ENCODE data around the gene MRPL44. TPM values are rescaled to one million over a fixed set of nuclear protein-coding genes. Genes with fewer than 3 reads are reported as not detected.

The MRPL44 gene
- total and polyA plus RNA-seq, 8 donors = 0.87 to 80.8 (median 17.9) TPM

- H3K4me3 ChIP-seq = peak overlapping the region in 2 of 4 donors; percentile 5 to 19
- TF ChIP-seq POLR2AphosphoS5 (IDR thresholded peaks at IDR 0.05) = peak in 1 of 3 donors; percentile 43
- TF ChIP-seq POLR2A (IDR thresholded peaks at IDR 0.05) = no peak
- H3K9me3 ChIP-seq = no peaks in the 10 kb centered on the region
- 28 to 61% (median 52%) methylated on average over 12 of the region's 12 CpGs for WGBS, 5 donors
- no peaks in the 10 kb centered on the region for H3K27me3 ChIP-seq
- H3K36me3 ChIP-seq = no peaks in the 10 kb centered on the region
- peaks cover 9 to 25% (median 15%) of the 10 kb centered on the region in 4 donors for H3K4me1 ChIP-seq
- peak; percentile 39 to 72 for DNase-seq
- intact Hi-C loops (cut with DNase I; ENCODE audit: low total_unique reads) = no loop called here
- H3K27ac ChIP-seq = peak overlapping the region; percentile 51 to 78 (median 65)
These were observed 51.5 kb downstream of the MRPL44 start for GRCh38 chr2:224008702-224009261.

GRCh38 chr2:224009605-224010315 is 52.5 kb downstream of the MRPL44 start:
- Histone ChIP-seq H3K36me3 (no peaks in the 10 kb centered on the region), H3K4me3 (no peak overlapping the region), H3K27me3 (no peaks in the 10 kb centered on the region), H3K9me3 (no peaks in the 10 kb centered on the region), H3K4me1 (peaks cover 9 to 28% (median 14%) of the 10 kb centered on the region in 4 donors), H3K27ac (peak overlapping the region in 3 of 5 donors; percentile 51 to 78 (median 69))
- DNase-seq = no peak
- intact Hi-C loops (cut with DNase I; ENCODE audit: low total_unique reads) = no loop called here
- TF ChIP-seq EP300 (IDR thresholded peaks at IDR 0.05) = no peak
- TF ChIP-seq CTCF (IDR thresholded peaks at IDR 0.05) = no peak
- no peak for TF ChIP-seq POLR2AphosphoS5 (IDR thresholded peaks at IDR 0.05)
- no peak for TF ChIP-seq POLR2A (IDR thresholded peaks at IDR 0.05)
- WGBS, 5 donors = 49 to 58% (median 50%) methylated on average over 5 of the region's 5 CpGs

- H3K9me3 ChIP-seq = no peaks in the 10 kb centered on the region
- no peak overlapping the region for H3K27ac ChIP-seq
- H3K4me1 ChIP-seq = peaks cover 13 to 31% (median 17%) of the 10 kb centered on the region in 4 donors
- WGBS, 5 donors = 31 to 67% (median 48%) methylated on average over 1 of the region's 1 CpG
- no peak for DNase-seq
- no peaks in the 10 kb centered on the region for H3K27me3 ChIP-seq
- no peaks in the 10 kb centered on the region for H3K36me3 ChIP-seq
- intact Hi-C loops (cut with DNase I; ENCODE audit: low total_unique reads) = no loop called here
- no peak overlapping the region for H3K4me3 ChIP-seq
- no peak for TF ChIP-seq POLR2A (IDR thresholded peaks at IDR 0.05)
These were observed 54.6 kb downstream of the MRPL44 start for GRCh38 chr2:224011837-224012236.

GRCh38 chr2:224014336-224014735 is 57.1 kb downstream of the MRPL44 start:
- Histone ChIP-seq H3K36me3 (no peaks in the 10 kb centered on the region), H3K27me3 (no peaks in the 10 kb centered on the region), H3K4me3 (no peak overlapping the region), H3K27ac (no peak overlapping the region), H3K4me1 (peaks cover 5 to 16% (median 11%) of the 10 kb centered on the region in 4 donors), H3K9me3 (no peaks in the 10 kb centered on the region)
- intact Hi-C loops (cut with DNase I; ENCODE audit: low total_unique reads) = no loop called here
- DNase-seq = no peak
- 86 to 90% (median 90%) methylated on average over 4 of the region's 4 CpGs for WGBS, 5 donors
- no peak for TF ChIP-seq CTCF (IDR thresholded peaks at IDR 0.05)
- TF ChIP-seq POLR2A (IDR thresholded peaks at IDR 0.05) = no peak
- no peak for TF ChIP-seq EP300 (IDR thresholded peaks at IDR 0.05)

GRCh38 chr2:224016963-224017362 is 59.7 kb downstream of the MRPL44 start:
- Histone ChIP-seq H3K4me3 (no peak overlapping the region), H3K36me3 (no peaks in the 10 kb centered on the region), H3K27ac (no peak overlapping the region), H3K4me1 (peaks cover 0 to 8% (median 5%) of the 10 kb centered on the region in 4 donors), H3K27me3 (no peaks in the 10 kb centered on the region), H3K9me3 (no peaks in the 10 kb centered on the region)
- 49 to 68% (median 52%) methylated on average over 3 of the region's 3 CpGs for WGBS, 5 donors
- DNase-seq = peak in 1 of 2 donors; percentile 41
- TF ChIP-seq POLR2AphosphoS5 (IDR thresholded peaks at IDR 0.05) (no peak), CTCF (IDR thresholded peaks at IDR 0.05) (no peak), EP300 (IDR thresholded peaks at IDR 0.05) (no peak), POLR2A (IDR thresholded peaks at IDR 0.05) (no peak)
- intact Hi-C loops (cut with DNase I; ENCODE audit: low total_unique reads) = no loop called here

Other genes starting within 250 kb of the MRPL44 start
- 10 to 100 TPM in 2 of 5 donors, 1 to 10 TPM in 1, not detected in 2; 4.8 to 18.2 (median 11.6) TPM for gene AP1S3, start 119.9 kb upstream of the MRPL44 start, total RNA-seq
- 1 to 10 TPM; 1.5 to 6.3 (median 6.0) TPM for gene AP1S3, start 119.9 kb upstream of the MRPL44 start, polyA plus RNA-seq
- gene WDFY1, start 12.1 kb upstream of the MRPL44 start, total RNA-seq = 100 to 1,000 TPM in 1 of 5 donors, 10 to 100 TPM in 4; 29.0 to 134 (median 94.5) TPM
- gene WDFY1, start 12.1 kb upstream of the MRPL44 start, polyA plus RNA-seq = 10 to 100 TPM in 2 of 3 donors, 1 to 10 TPM in 1; 8.2 to 17.9 (median 13.5) TPM
- gene SERPINE2, start 81.8 kb downstream of the MRPL44 start, total RNA-seq = 10 to 100 TPM in 3 of 5 donors, 1 to 10 TPM in 1, not detected in 1; 5.1 to 27.4 (median 11.5) TPM
- gene SERPINE2, start 81.8 kb downstream of the MRPL44 start, polyA plus RNA-seq = 10 to 100 TPM in 1 of 3 donors, 1 to 10 TPM in 2; 1.8 to 12.9 (median 8.3) TPM

Data from stomach (tissue), 9 donors.